DMS 273 (cell line): ENCODE measurements around the gene TBX15.
A peak's percentile ranks its signal among the peaks of the same experiment; 100 is the strongest.
"Not testable (repeated sequence)": the region's sequence is repeated elsewhere in the genome, so short reads cannot be mapped to it uniquely, and the experiment has no call there.

Experiments
- DNase-seq: peaks from one replicate; lab custom pipeline; 2025; ENCODE audit not compliant: unreplicated experiment; lab: John Stamatoyannopoulos, UW

The TBX15 gene

GRCh38 chr1:118928739-118929554 is 59.2 kb downstream of the TBX15 start:
- peak; percentile 51 for DNase-seq

GRCh38 chr1:118927427-118928187 is 60.5 kb downstream of the TBX15 start:
- DNase-seq: no peak

GRCh38 chr1:118926261-118926660 is 61.9 kb downstream of the TBX15 start:
- DNase-seq: no peak

- no peak for DNase-seq
These were observed 62.5 kb downstream of the TBX15 start for GRCh38 chr1:118925651-118926050.

GRCh38 chr1:118923319-118923718 is 64.8 kb downstream of the TBX15 start:
- DNase-seq: no peak

- DNase-seq: no peak
These were observed 66.1 kb downstream of the TBX15 start for GRCh38 chr1:118921994-118922393.

GRCh38 chr1:118920124-118920717 is 67.9 kb downstream of the TBX15 start:
- no peak for DNase-seq

- no peak for DNase-seq
These were observed 69.2 kb downstream of the TBX15 start for GRCh38 chr1:118918940-118919259.

GRCh38 chr1:118918230-118918939 is 69.8 kb downstream of the TBX15 start:
- no peak for DNase-seq

GRCh38 chr1:118916346-118916745 is 71.8 kb downstream of the TBX15 start:
- not testable (repeated sequence) for DNase-seq

- DNase-seq: no peak
These were observed 73.6 kb downstream of the TBX15 start for GRCh38 chr1:118914379-118915161.

- no peak for DNase-seq
These were observed 74.3 kb downstream of the TBX15 start for GRCh38 chr1:118913818-118914217.

GRCh38 chr1:118912574-118912973 is 75.6 kb downstream of the TBX15 start:
- no peak for DNase-seq

- DNase-seq: no peak
These were observed 76.6 kb downstream of the TBX15 start for GRCh38 chr1:118911571-118911970.

- DNase-seq: no peak
These were observed 80.7 kb downstream of the TBX15 start for GRCh38 chr1:118907466-118907865.

- no peak for DNase-seq
These were observed 82.5 kb downstream of the TBX15 start for GRCh38 chr1:118905671-118906070.

GRCh38 chr1:118905196-118905595 is 82.9 kb downstream of the TBX15 start:
- DNase-seq: no peak

- DNase-seq: no peak
These were observed 85.4 kb downstream of the TBX15 start for GRCh38 chr1:118902711-118903191.

- DNase-seq: no peak
These were observed 85.8 kb downstream of the TBX15 start for GRCh38 chr1:118902299-118902698.

GRCh38 chr1:118900643-118901440 is 87.3 kb downstream of the TBX15 start:
- no peak for DNase-seq
